Measurements from ENCODE around the gene TMEM63A. TPM values are rescaled to one million over a fixed set of nuclear protein-coding genes. Genes with fewer than 3 reads are reported as not detected.
A peak's percentile ranks its signal among the peaks of the same experiment; 100 is the strongest.

The TMEM63A gene
- total RNA-seq, 4 donors from 2014 or later, result 11.2 to 125 (median 63.8) TPM

- DNase-seq, result no peak
- Histone ChIP-seq H3K36me3 (no peaks in the 10 kb centered on the region), H3K27me3 (no peaks in the 10 kb centered on the region), H3K27ac (no peak overlapping the region), H3K4me3 (no peak overlapping the region), H3K4me1 (no peaks in the 10 kb centered on the region), H3K9me3 (no peaks in the 10 kb centered on the region)
- TF ChIP-seq POLR2A (IDR thresholded peaks at IDR 0.05), result no peak
- TF ChIP-seq, protein P1, sequence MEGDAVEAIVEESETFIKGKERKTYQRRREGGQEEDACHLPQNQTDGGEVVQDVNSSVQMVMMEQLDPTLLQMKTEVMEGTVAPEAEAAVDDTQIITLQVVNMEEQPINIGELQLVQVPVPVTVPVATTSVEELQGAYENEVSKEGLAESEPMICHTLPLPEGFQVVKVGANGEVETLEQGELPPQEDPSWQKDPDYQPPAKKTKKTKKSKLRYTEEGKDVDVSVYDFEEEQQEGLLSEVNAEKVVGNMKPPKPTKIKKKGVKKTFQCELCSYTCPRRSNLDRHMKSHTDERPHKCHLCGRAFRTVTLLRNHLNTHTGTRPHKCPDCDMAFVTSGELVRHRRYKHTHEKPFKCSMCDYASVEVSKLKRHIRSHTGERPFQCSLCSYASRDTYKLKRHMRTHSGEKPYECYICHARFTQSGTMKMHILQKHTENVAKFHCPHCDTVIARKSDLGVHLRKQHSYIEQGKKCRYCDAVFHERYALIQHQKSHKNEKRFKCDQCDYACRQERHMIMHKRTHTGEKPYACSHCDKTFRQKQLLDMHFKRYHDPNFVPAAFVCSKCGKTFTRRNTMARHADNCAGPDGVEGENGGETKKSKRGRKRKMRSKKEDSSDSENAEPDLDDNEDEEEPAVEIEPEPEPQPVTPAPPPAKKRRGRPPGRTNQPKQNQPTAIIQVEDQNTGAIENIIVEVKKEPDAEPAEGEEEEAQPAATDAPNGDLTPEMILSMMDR (IDR thresholded peaks at IDR 0.05), result no peak
- intact Hi-C loops (cut with DNase I; ENCODE audit: low total_unique reads), result no loop called here
Measured at GRCh38 chr1:225853441-225853840, 28.7 kb downstream of the TMEM63A start.

DNA sequence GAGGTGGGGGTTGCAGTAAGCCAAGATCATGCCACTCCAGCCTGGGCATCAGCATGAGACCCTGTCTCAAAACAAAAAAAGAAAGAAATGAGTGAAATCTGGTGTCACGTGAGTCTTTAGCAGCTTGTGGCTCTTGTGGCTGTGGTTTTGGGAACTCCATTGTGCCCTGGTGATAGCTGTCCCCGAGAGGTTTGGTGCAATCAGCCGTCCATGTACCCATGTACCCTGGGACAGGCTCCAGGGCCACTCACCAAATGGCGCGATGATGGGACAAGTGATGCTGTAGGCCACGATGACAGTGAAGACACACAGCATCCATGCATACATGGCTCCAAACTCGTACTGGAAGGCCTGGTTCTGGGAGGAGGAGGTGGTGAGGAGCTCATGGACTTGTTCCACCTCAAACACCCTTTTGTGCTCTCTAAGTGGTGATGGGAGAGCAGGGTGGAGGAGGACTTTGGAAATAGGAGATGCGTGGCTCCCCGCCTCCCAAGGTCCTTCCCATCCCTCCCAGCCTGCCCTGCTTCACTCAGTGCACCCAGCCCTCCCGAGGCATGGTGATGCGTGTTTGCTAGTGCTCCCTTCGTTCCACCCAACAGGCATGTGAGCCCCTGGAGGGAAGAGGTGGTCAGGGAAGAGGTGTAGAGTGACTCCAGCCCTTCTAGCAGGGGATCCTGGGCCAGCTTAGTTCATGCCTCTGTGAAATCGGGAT lies 29.6 kb downstream of the TMEM63A start:
- no peaks in the 10 kb centered on the region for H3K36me3 ChIP-seq
- peak overlapping the region; percentile 55 to 77 for H3K27ac ChIP-seq
- TF ChIP-seq, protein P1 (IDR thresholded peaks at IDR 0.05), result no peak
- TF ChIP-seq POLR2A (IDR thresholded peaks at IDR 0.05), result no peak

DNA sequence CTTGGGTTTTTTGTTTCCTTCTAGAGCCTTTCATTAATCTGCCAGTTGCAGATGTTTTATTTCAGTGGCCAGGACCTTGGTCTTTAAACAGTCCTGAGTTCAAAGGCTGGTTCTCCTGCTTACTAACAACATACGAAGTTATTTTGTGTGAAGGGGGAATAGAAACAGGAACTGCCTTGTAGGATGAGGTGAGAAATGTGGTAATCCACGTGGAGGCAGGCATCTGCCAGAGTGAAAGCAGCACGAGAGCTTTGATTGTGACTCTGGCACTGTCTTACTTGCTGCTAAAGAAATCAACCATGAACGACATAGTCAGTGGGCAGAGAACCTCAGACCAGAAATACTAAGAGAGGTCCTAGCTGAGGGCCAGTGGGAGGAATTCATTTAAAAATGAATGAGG lies 30.4 kb downstream of the TMEM63A start:
- no peaks in the 10 kb centered on the region for H3K9me3 ChIP-seq
- intact Hi-C loops (cut with DNase I; ENCODE audit: low total_unique reads), result no loop called here
- H3K27ac ChIP-seq, result peak overlapping the region; percentile 55 to 77
- H3K4me3 ChIP-seq, result no peak overlapping the region
- TF ChIP-seq, protein P1 (IDR thresholded peaks at IDR 0.05), result no peak
- TF ChIP-seq POLR2A (IDR thresholded peaks at IDR 0.05), result no peak
- no peak for DNase-seq
- H3K36me3 ChIP-seq, result no peaks in the 10 kb centered on the region
- H3K27me3 ChIP-seq, result no peaks in the 10 kb centered on the region
- no peaks in the 10 kb centered on the region for H3K4me1 ChIP-seq

More for the DNA sequence above, 29.6 kb downstream of the TMEM63A start:
- DNase-seq, result no peak
- Histone ChIP-seq H3K9me3 (no peaks in the 10 kb centered on the region), H3K4me1 (no peaks in the 10 kb centered on the region), H3K27me3 (no peaks in the 10 kb centered on the region), H3K4me3 (no peak overlapping the region)
- intact Hi-C loops (cut with DNase I; ENCODE audit: low total_unique reads), result no loop called here

DNA sequence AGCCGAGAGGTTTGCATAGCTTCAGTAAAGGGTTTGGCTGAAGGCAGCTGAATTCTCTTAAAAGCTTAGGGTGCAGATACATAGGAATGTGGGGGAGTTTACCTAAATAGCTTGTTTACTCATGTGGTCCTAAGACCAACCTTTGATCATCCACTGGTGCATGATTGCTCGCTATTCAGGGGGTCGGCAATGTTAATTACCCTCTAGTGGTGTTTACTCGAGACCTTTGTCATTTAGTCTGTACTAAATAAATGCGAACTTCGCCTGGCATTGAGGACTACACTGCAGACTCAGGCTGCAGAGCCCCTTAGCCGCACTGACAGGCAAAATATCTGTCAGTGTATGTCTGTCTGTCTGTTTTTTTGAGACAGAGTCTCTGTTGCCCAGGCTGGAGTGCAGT lies 31.8 kb downstream of the TMEM63A start:
- no peak for DNase-seq
- H3K27me3 ChIP-seq, result no peaks in the 10 kb centered on the region
- H3K36me3 ChIP-seq, result no peaks in the 10 kb centered on the region
- peak overlapping the region in 1 of 2 donors; percentile 77 for H3K27ac ChIP-seq
- TF ChIP-seq, protein P1 (IDR thresholded peaks at IDR 0.05), result no peak
- TF ChIP-seq POLR2A (IDR thresholded peaks at IDR 0.05), result no peak
- H3K9me3 ChIP-seq, result no peaks in the 10 kb centered on the region
- intact Hi-C loops (cut with DNase I; ENCODE audit: low total_unique reads), result no loop called here
- H3K4me3 ChIP-seq, result no peak overlapping the region
- peaks cover 0 to 4% of the 10 kb centered on the region in 2 donors for H3K4me1 ChIP-seq

DNA sequence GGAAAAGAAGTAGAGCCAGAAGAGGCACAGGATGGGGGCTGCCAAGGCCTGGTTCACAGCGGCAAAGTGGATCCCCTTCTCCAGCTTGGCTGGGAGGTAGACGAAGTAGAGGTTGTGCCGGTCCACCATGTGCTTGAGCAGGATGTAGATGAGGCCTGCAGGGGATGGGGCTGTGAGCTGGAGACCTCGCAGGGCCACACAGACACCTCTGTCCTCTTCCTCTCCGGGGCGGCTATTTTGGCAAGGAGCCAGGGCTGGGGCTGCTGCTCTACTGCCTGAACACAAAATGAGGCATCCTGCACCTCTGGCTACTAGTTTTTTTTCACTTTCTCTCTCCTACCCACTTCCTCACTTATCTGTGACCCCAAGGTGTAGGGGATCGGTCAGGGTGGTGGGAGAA lies 32.3 kb downstream of the TMEM63A start:
- intact Hi-C loops (cut with DNase I; ENCODE audit: low total_unique reads), result loop anchor here (5.0 kb wide), 1 partner anchor 43 kb away; no protein-coding TSS in a partner anchor
- DNase-seq, result peak; percentile 50 to 64
- Histone ChIP-seq H3K4me3 (no peak overlapping the region), H3K27ac (peak overlapping the region in 1 of 2 donors; percentile 77), H3K36me3 (no peaks in the 10 kb centered on the region), H3K27me3 (no peaks in the 10 kb centered on the region), H3K4me1 (peaks cover 0 to 4% of the 10 kb centered on the region in 2 donors), H3K9me3 (no peaks in the 10 kb centered on the region)
- TF ChIP-seq, protein P1 (IDR thresholded peaks at IDR 0.05), result no peak
- no peak for TF ChIP-seq POLR2A (IDR thresholded peaks at IDR 0.05)

Data from uterus (tissue), 4 donors.